ENCODE results near the gene AHNAK2.

The AHNAK2 gene

GRCh38 chr14:104985675-104986486 lies 7.7 kb upstream of the AHNAK2 start, which contains the start of gene CLBA1:
Gene CLBA1, plus strand, starts transcription at chr14:104985788. Its CDS starts 644 bp downstream, at chr14:104986432.
- DNase-seq (ENCODE audit: low spot score): peak; percentile 98

- DNase-seq (ENCODE audit: low spot score): no peak
Observed at GRCh38 chr14:104984056-104984894, 6.1 kb upstream of the AHNAK2 start.

- DNase-seq (ENCODE audit: low spot score): no peak
Observed at GRCh38 chr14:104983231-104983721, 5.1 kb upstream of the AHNAK2 start.

- no peak for DNase-seq (ENCODE audit: low spot score)
Observed at GRCh38 chr14:104982548-104983230, 4.5 kb upstream of the AHNAK2 start.

- DNase-seq (ENCODE audit: low spot score): no peak
Observed at GRCh38 chr14:104981699-104982541, 3.7 kb upstream of the AHNAK2 start.

GRCh38 chr14:104980611-104981531 lies 2.7 kb upstream of the AHNAK2 start:
- DNase-seq (ENCODE audit: low spot score): no peak

- DNase-seq (ENCODE audit: low spot score): no peak
Observed at GRCh38 chr14:104979758-104980610, 1.8 kb upstream of the AHNAK2 start.

- DNase-seq (ENCODE audit: low spot score): no peak
Observed at GRCh38 chr14:104978746-104979691, 845 bp upstream of the AHNAK2 start.

GRCh38 chr14:104977008-104977680 lies 1.0 kb downstream of the AHNAK2 start:
- DNase-seq (ENCODE audit: low spot score): no peak

- DNase-seq (ENCODE audit: low spot score): peak; percentile 75
Observed at GRCh38 chr14:104976198-104977007, 1.8 kb downstream of the AHNAK2 start.

- DNase-seq (ENCODE audit: low spot score): no peak
Observed at GRCh38 chr14:104975481-104976197, 2.5 kb downstream of the AHNAK2 start.

GRCh38 chr14:104974665-104975390 lies 3.3 kb downstream of the AHNAK2 start:
- no peak for DNase-seq (ENCODE audit: low spot score)

- DNase-seq (ENCODE audit: low spot score): no peak
Observed at GRCh38 chr14:104974146-104974541, 4.0 kb downstream of the AHNAK2 start.

- DNase-seq (ENCODE audit: low spot score): peak; percentile 64
Observed at GRCh38 chr14:104973385-104974145, 4.6 kb downstream of the AHNAK2 start.

- DNase-seq (ENCODE audit: low spot score): peak; percentile 92
Observed at GRCh38 chr14:104973135-104973384, 5.1 kb downstream of the AHNAK2 start.
